Thoracic aorta (tissue), 2 donors: ENCODE data around the gene CD63. TPM values are rescaled to one million over a fixed set of nuclear protein-coding genes. Genes with fewer than 3 reads are reported as not detected.

ENCODE experiments used
- ATAC-seq: fragments of 150-250 bp; one replicate; pipeline ENCODE4 v1.8.0; 2017; ENCODE audit warnings: low read depth; ENCODE audit not compliant: insufficient number of reproducible peaks, low FRiP score
- DNase-seq: peaks from one replicate; pipeline ENCODE4 v3.0.0-alpha.2; 2020; ENCODE audit warnings: low spot score
- H3K27ac ChIP-seq, 2 donors: fragments of 200-600 bp; sonication (generic); 1 replicate in 1 of 2; 2 replicates in 1 of 2; pipeline ENCODE4 v1.5.1; 2016; ENCODE audit warnings: mild to moderate bottlenecking in 2 of 2, moderate library complexity in 2 of 2
- H3K27me3 ChIP-seq: fragments of 200-600 bp; sonication (generic); replicated peaks from 2 replicates; pipeline ENCODE4 v1.6.0; 2016; ENCODE audit warnings: mild to moderate bottlenecking; ENCODE audit not compliant: insufficient read depth
- H3K36me3 ChIP-seq: fragments of 200-600 bp; sonication (generic); one replicate; pipeline ENCODE4 v1.5.1; 2016
- H3K4me1 ChIP-seq, 2 donors: fragments of 200-600 bp; sonication (generic); 1 replicate in 1 of 2; 2 replicates in 1 of 2; pipeline versions ENCODE4 v1.5.1 to v1.6.0; 2016; ENCODE audit warnings: low read depth in 2 of 2, mild to moderate bottlenecking in 1 of 2; ENCODE audit not compliant: control insufficient read depth in 1 of 2
- H3K4me3 ChIP-seq: fragments of 200-600 bp; sonication (generic); 2 replicates; pipeline ENCODE4 v1.5.1; 2016; ENCODE audit warnings: mild to moderate bottlenecking
- H3K9me3 ChIP-seq: fragments of 200-600 bp; sonication (generic); 2 replicates; pipeline ENCODE4 v1.5.1; 2016
- total RNA-seq, 2 donors: library from RNA; depleted of rRNA; stranded (reverse); fragments of >200 nt; gene quantifications; one replicate each; pipeline versions ENCODE4 v1.1.0 to v1.2.3, GENCODE V29; 2016
- TF ChIP-seq, protein P1 (sequence below): fragments of 200-600 bp; sonication (generic); IDR thresholded peaks from one replicate; pipeline ENCODE4 v1.5.1; 2019; ENCODE audit warnings: antibody characterized with exemption

The CD63 gene
- total RNA-seq, 2 donors from 2014 or later = 615 to 776 TPM

DNA sequence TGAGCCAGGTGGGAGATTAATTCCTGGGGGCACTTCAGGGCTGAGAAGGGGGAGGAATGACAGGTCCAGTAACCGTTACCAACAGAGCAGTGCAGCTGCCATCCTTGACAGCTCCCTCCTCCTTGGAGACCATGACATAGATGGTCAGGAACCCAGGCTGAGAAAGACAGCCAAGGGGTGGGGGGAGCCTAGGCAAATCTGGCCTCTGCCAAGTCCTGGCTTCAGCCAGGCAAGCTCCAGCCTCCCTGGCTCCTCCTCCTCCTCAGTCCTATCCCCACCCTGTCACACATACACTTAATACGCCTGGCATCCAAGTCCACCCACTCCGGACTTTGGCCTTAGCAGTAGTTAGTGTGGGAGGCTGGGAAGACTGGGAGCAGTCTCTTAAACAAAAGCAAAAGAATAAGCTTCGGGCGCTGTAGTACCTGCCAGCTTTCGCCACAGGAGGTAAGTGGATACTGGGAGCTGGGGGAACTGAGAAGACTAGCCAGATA is 8.7 kb downstream of the CD63 start, which contains the start of gene RDH5:
RDH5 (plus strand) TSS at position 323 of the 494 bp plus-strand sequence. CDS start 792 bp downstream, outside the sequence.
- H3K9me3 ChIP-seq = no peaks in the 10 kb centered on the region
- DNase-seq (peak; percentile 74), ATAC-seq (peak; percentile 26)
- H3K27me3 ChIP-seq = no peaks in the 10 kb centered on the region
- H3K4me3 ChIP-seq = peak within 1 kb of the TSS; percentile 54
- H3K36me3 ChIP-seq = peaks cover 6% of the 10 kb centered on the region
- peak within 1 kb of the TSS; percentile 92 to 95 for H3K27ac ChIP-seq
- TF ChIP-seq, protein P1, sequence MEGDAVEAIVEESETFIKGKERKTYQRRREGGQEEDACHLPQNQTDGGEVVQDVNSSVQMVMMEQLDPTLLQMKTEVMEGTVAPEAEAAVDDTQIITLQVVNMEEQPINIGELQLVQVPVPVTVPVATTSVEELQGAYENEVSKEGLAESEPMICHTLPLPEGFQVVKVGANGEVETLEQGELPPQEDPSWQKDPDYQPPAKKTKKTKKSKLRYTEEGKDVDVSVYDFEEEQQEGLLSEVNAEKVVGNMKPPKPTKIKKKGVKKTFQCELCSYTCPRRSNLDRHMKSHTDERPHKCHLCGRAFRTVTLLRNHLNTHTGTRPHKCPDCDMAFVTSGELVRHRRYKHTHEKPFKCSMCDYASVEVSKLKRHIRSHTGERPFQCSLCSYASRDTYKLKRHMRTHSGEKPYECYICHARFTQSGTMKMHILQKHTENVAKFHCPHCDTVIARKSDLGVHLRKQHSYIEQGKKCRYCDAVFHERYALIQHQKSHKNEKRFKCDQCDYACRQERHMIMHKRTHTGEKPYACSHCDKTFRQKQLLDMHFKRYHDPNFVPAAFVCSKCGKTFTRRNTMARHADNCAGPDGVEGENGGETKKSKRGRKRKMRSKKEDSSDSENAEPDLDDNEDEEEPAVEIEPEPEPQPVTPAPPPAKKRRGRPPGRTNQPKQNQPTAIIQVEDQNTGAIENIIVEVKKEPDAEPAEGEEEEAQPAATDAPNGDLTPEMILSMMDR = no peak
- H3K4me1 ChIP-seq = peaks cover 49 to 89% of the 10 kb centered on the region in 2 donors

DNA sequence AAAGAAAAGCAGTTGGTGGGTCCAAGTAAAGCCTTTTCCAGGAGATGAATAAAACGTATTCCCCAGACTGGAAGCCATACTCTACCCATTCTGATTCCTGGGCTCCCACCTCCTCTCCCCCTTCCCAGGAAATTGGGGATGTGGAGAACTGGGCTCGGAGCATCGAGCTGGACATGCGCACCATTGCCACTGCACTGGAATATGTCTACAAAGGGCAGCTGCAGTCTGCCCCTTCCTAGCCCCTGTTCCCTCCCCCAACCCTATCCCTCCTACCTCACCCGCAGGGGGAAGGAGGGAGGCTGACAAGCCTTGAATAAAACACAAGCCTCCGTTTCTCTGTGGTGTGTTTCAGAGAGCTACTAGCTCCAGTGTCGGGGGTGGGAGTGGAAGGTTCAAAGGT is 9.4 kb downstream of the CD63 start:
- no peak for ATAC-seq
- H3K4me3 ChIP-seq = peak overlapping the region; percentile 54
- no peak for DNase-seq
- H3K27me3 ChIP-seq = no peaks in the 10 kb centered on the region
- peak overlapping the region; percentile 92 to 95 for H3K27ac ChIP-seq
- H3K4me1 ChIP-seq = peaks cover 56 to 87% of the 10 kb centered on the region in 2 donors
- TF ChIP-seq, protein P1 = no peak
- no peaks in the 10 kb centered on the region for H3K9me3 ChIP-seq
- no peaks in the 10 kb centered on the region for H3K36me3 ChIP-seq

DNA sequence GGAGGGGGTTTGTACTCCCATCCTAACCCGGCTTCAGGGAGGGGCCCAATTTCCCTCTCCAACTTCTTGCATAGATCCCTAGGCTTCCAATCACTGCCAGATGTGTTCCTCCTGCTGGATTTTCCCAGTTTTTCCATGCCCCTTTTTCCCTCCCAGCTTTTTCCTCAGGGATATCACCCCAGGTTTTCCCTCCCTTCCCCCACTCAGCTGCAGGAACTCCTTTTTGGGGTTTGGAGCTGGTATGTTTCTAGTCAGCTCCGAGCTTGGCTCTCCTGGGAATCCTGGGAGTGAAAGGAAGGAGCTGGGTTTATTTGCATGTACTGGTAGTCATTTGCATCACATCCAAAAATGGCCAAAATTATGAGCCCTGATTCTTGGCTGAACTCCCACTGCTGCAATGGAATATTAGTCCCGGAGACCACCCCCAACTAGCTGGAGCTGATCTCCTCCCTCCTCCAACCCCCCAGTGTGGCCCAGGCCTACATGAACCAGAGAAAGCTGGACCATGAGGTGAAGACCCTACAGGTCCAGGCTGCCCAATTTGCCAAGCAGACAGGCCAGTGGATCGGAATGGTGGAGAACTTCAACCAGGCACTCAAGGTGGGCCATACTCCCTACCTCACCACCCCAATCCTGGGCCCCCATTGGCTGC is 10.1 kb downstream of the CD63 start:
- ATAC-seq (no peak), DNase-seq (no peak)
- peaks cover 56 to 84% of the 10 kb centered on the region in 2 donors for H3K4me1 ChIP-seq
- no peaks in the 10 kb centered on the region for H3K36me3 ChIP-seq
- TF ChIP-seq, protein P1 = no peak
- H3K27me3 ChIP-seq = no peaks in the 10 kb centered on the region
- peak overlapping the region; percentile 92 to 95 for H3K27ac ChIP-seq
- no peaks in the 10 kb centered on the region for H3K9me3 ChIP-seq
- no peak overlapping the region for H3K4me3 ChIP-seq

DNA sequence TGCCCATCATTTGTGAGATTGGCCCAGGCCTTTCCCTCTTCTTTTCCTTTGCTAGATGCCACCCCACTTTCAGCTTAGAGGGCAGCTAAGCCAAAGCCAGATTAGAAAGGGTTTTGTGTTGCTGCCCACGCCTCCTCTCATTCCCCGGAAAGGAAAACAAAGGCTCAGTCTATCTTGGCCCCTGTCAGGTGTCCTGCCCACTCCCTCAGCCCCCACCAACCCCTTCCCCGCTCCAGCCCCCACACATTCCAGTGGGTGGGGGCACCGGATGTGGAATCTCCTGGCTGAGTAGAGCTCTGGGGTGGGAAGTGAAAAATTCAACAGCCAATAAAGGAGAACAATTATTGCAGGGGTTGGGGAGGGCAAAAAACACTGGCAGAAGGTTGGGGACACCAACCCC is 10.8 kb downstream of the CD63 start:
- Histone ChIP-seq H3K36me3 (no peaks in the 10 kb centered on the region), H3K27me3 (no peaks in the 10 kb centered on the region), H3K4me3 (peak overlapping the region; percentile 78), H3K9me3 (no peaks in the 10 kb centered on the region), H3K4me1 (peaks cover 59 to 83% of the 10 kb centered on the region in 2 donors), H3K27ac (peak overlapping the region; percentile 92 to 95)
- TF ChIP-seq, protein P1 = no peak
- ATAC-seq (no peak), DNase-seq (no peak)

DNA sequence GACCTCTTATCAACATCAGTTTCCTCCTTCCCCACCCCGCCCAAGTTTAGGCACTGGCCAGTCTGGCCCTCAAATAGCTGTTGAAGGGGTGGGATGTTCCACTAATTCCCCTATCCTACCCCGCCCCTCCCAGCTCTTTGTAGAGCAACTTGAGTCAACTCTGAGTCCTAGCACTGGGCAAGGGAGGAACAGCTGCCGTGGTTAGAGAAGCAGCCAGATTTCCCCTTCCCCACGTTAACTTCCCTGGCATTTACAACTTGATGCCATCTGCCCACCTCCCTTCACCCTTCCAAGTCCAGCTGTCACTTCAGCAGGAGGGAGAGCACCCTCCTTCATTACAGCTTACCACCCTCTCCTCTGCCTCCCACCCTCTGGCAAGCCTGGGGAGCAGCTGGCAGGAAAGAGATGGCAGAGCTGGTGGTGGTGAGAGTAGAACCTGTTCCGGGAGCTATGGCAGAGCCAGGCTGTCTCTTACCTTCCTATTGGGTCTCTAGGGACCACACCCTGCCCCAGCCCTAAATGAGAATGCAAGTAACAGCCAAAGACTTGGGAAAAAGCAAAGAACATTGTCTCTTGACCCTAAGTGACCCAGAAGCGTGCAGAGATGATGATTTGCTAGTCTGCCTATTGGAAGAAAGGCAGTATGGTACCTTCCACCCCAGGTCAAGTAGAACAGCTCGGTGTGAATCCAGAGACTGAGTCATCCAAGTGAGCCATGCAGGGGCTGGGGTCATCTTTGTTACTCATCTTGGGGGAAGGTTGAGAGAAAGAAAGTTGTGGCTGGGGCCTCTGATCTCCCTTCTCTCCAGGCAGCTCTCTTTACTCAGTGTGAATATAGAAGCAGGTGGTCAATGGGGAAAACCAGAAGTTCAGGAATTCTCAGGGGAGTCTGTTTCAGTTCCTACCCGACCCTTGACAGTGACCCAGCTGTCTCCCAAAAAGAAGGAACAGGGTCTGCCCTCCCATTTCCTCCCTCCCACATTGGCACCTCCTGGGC is 11.5 kb downstream of the CD63 start:
- TF ChIP-seq, protein P1 = no peak
- Histone ChIP-seq H3K9me3 (no peaks in the 10 kb centered on the region), H3K36me3 (no peaks in the 10 kb centered on the region), H3K4me1 (peaks cover 66 to 84% of the 10 kb centered on the region in 2 donors), H3K27me3 (no peaks in the 10 kb centered on the region), H3K27ac (peak overlapping the region; percentile 92 to 95), H3K4me3 (peak overlapping the region; percentile 78)
- ATAC-seq (no peak), DNase-seq (no peak)
